WTC11 (cell line): ENCODE data around the gene SPOPL. TPM values are rescaled to one million over a fixed set of nuclear protein-coding genes. Genes with fewer than 3 reads are reported as not detected.
"Not testable (repeated sequence)": the region's sequence is repeated elsewhere in the genome, so short reads cannot be mapped to it uniquely, and the experiment has no call there.

Experiments
- ATAC-seq: fragments of 200-7000 bp; cut with Tn5 transposase; 2 replicates; pipeline ENCODE4 v1.10.0; 2021; ENCODE audit warnings: mild to moderate bottlenecking, moderate library complexity
- CTCF ChIA-PET: fragments of 300-600 bp; sonication (Branson Sonifier 250); formaldehyde crosslinking; loops from one replicate; lab custom pipeline; 2021; ENCODE audit warnings: antibody characterized with exemption; lab: Charles Lee
- POLR2A ChIA-PET: fragments of 350-600 bp; sonication (Branson Sonifier 250); formaldehyde crosslinking; loops from one replicate; lab custom pipeline; 2021; ENCODE audit warnings: antibody characterized with exemption; lab: Charles Lee
- DNase-seq: peaks from one replicate; pipeline ENCODE4 v3.0.0; 2021; ENCODE audit warnings: low spot score
- H3K27ac Mint-ChIP-seq: 2 replicates; pipeline ENCODE4 v1.8.0; 2021; ENCODE audit warnings: mixed read lengths
- H3K27me3 Mint-ChIP-seq: 2 replicates; pipeline ENCODE4 v1.8.0; 2021; ENCODE audit warnings: low read depth, mild to moderate bottlenecking, moderate library complexity, mixed read lengths
- H3K36me3 Mint-ChIP-seq: 2 replicates; pipeline ENCODE4 v1.8.0; 2021; ENCODE audit warnings: mixed read lengths
- H3K4me1 Mint-ChIP-seq: 2 replicates; pipeline ENCODE4 v1.8.0; 2022; ENCODE audit warnings: mixed read lengths
- H3K4me3 Mint-ChIP-seq: 2 replicates; pipeline ENCODE4 v1.8.0; 2021; ENCODE audit warnings: mild to moderate bottlenecking, moderate library complexity, mixed read lengths
- H3K9me3 Mint-ChIP-seq: 2 replicates; pipeline ENCODE4 v1.8.0; 2021; ENCODE audit warnings: mixed read lengths
- ATF2 ChIP-seq: sonication (generic); formaldehyde crosslinking; IDR thresholded peaks from 2 replicates; pipeline ENCODE4 v1.8.1; 2022; ENCODE audit warnings: low read depth, missing genetic modification reagents, borderline replicate concordance
- E2F4 ChIP-seq: sonication (generic); formaldehyde crosslinking; IDR thresholded peaks from 2 replicates; pipeline ENCODE4 v1.8.1; 2022; ENCODE audit warnings: low read depth, mild to moderate bottlenecking, moderate library complexity, missing genetic modification reagents, borderline replicate concordance
- FOXP1 ChIP-seq: sonication (generic); formaldehyde crosslinking; IDR thresholded peaks from 2 replicates; pipeline ENCODE4 v1.8.0; 2022; ENCODE audit warnings: missing genetic modification reagents, mild to moderate bottlenecking, moderate library complexity, borderline replicate concordance
- FOXP4 ChIP-seq: sonication (generic); formaldehyde crosslinking; IDR thresholded peaks from 2 replicates; pipeline ENCODE4 v1.8.0; 2022; ENCODE audit warnings: mild to moderate bottlenecking, missing genetic modification reagents
- JUN ChIP-seq: sonication (generic); formaldehyde crosslinking; IDR thresholded peaks from 2 replicates; pipeline ENCODE4 v1.8.0; 2023; ENCODE audit warnings: mild to moderate bottlenecking, missing genetic modification reagents
- MLX ChIP-seq: sonication (generic); formaldehyde crosslinking; IDR thresholded peaks from 2 replicates; pipeline ENCODE4 v1.8.1; 2023; ENCODE audit warnings: mild to moderate bottlenecking, missing genetic modification reagents, moderate library complexity
- MYBL2 ChIP-seq: sonication (generic); formaldehyde crosslinking; IDR thresholded peaks from 2 replicates; pipeline ENCODE4 v1.8.1; 2023; ENCODE audit warnings: mild to moderate bottlenecking, moderate library complexity, missing genetic modification reagents
- NFATC4 ChIP-seq: fragments of 250-450 bp; sonication (Bioruptor Pico); IDR thresholded peaks from 2 replicates; pipeline ENCODE4 v1.9.0; 2021; ENCODE audit warnings: mild to moderate bottlenecking
- NR3C1 ChIP-seq: sonication (generic); formaldehyde crosslinking; conservative IDR thresholded peaks from 2 replicates; pipeline ENCODE4 v1.8.1; 2023; ENCODE audit warnings: low read depth, mild to moderate bottlenecking, missing genetic modification reagents
- OVOL2 ChIP-seq: fragments of 250-450 bp; sonication (Bioruptor Pico); IDR thresholded peaks from 2 replicates; pipeline ENCODE4 v1.9.0; 2021; ENCODE audit warnings: mild to moderate bottlenecking, borderline replicate concordance
- SP1 ChIP-seq: sonication (generic); formaldehyde crosslinking; conservative IDR thresholded peaks from 2 replicates; pipeline ENCODE4 v1.8.1; 2022; ENCODE audit warnings: missing genetic modification reagents
- ZNF138 ChIP-seq: sonication (generic); formaldehyde crosslinking; conservative IDR thresholded peaks from 2 replicates; pipeline ENCODE4 v1.8.1; 2022; ENCODE audit warnings: mild to moderate bottlenecking, moderate library complexity, missing genetic modification reagents
- ZNF281 ChIP-seq: sonication (generic); formaldehyde crosslinking; IDR thresholded peaks from 2 replicates; pipeline ENCODE4 v1.8.0; 2023; ENCODE audit warnings: mild to moderate bottlenecking, missing genetic modification reagents
- ZNF416 ChIP-seq: fragments of 250-450 bp; sonication (Bioruptor Pico); IDR thresholded peaks from 2 replicates; pipeline ENCODE4 v1.9.0; 2021; ENCODE audit warnings: mild to moderate bottlenecking, inconsistent platforms
- total RNA-seq: library from RNA; stranded (reverse); gene quantifications from 3 replicates; pipeline ENCODE4 v1.2.3, GENCODE V29; 2021

Gene SPOPL
- total RNA-seq, 1 experiment from 2014 or later = 13.3 TPM

- ATAC-seq, H3K27me3 Mint-ChIP-seq, H3K4me3 Mint-ChIP-seq, POLR2A ChIA-PET, DNase-seq, CTCF ChIA-PET, H3K27ac Mint-ChIP-seq: not testable (repeated sequence)
- H3K36me3 Mint-ChIP-seq = peaks cover 27% of the 10 kb centered on the region
- peaks cover 21% of the 10 kb centered on the region for H3K4me1 Mint-ChIP-seq
- H3K9me3 Mint-ChIP-seq = peaks cover 25% of the 10 kb centered on the region
These were observed 22.8 kb downstream of the SPOPL start for GRCh38 chr2:138524353-138524752.

- ChIA-PET POLR2A (no interaction called here), CTCF (interaction anchor here (0.7 kb wide), 1 partner anchor 255 kb away, joined by 3 read pairs; no protein-coding TSS in a partner anchor)
- DNase-seq (no peak), ATAC-seq (peak; percentile 47; the same call in 1 of the 2 replicates)
- Mint-ChIP-seq H3K4me3 (no peak overlapping the region), H3K27ac (peak overlapping the region; percentile 71; the same call in 1 of the 2 replicates), H3K4me1 (peaks cover 46% of the 10 kb centered on the region), H3K27me3 (no peaks in the 10 kb centered on the region), H3K36me3 (peaks cover 4% of the 10 kb centered on the region), H3K9me3 (peaks cover 3% of the 10 kb centered on the region)
- TF ChIP-seq MYBL2 (CRISPR knock-in tag) = no peak
- no peak for TF ChIP-seq MLX
- no peak for TF ChIP-seq JUN (CRISPR knock-in tag)
- no peak for TF ChIP-seq SP1 (CRISPR knock-in tag)
- no peak for TF ChIP-seq FOXP1 (CRISPR knock-in tag)
- TF ChIP-seq NR3C1 (CRISPR knock-in tag) = no peak
These were observed 30.3 kb downstream of the SPOPL start for GRCh38 chr2:138531913-138532312.

- ChIA-PET CTCF (no interaction called here), POLR2A (no interaction called here)
- peak overlapping the region; percentile 15; the same call in 1 of the 2 replicates for H3K27ac Mint-ChIP-seq
- no peak for TF ChIP-seq E2F4
- no peak for TF ChIP-seq OVOL2 (CRISPR knock-in tag)
- TF ChIP-seq NFATC4 (CRISPR knock-in tag) = no peak
- no peak for TF ChIP-seq ZNF281 (CRISPR knock-in tag)
- TF ChIP-seq ATF2 (CRISPR knock-in tag) = no peak
- TF ChIP-seq ZNF416 = no peak
- TF ChIP-seq ZNF138 (CRISPR knock-in tag) = no peak
- no peak for TF ChIP-seq FOXP4 (CRISPR knock-in tag)
- TF ChIP-seq, all 79 proteins: peak for 0
- Mint-ChIP-seq H3K4me3 (no peak overlapping the region), H3K9me3 (peaks cover 24% of the 10 kb centered on the region), H3K36me3 (peaks cover 30% of the 10 kb centered on the region), H3K4me1 (peaks cover 57% of the 10 kb centered on the region), H3K27me3 (no peaks in the 10 kb centered on the region)
- DNase-seq = no peak
- no peak for ATAC-seq
These were observed 33.2 kb downstream of the SPOPL start for GRCh38 chr2:138534791-138535190.
